ENCODE data around the gene DDX11. TPM values are rescaled to one million over a fixed set of nuclear protein-coding genes. Genes with fewer than 3 reads are reported as not detected.
"Not testable (repeated sequence)": the region's sequence is repeated elsewhere in the genome, so short reads cannot be mapped to it uniquely, and the experiment has no call there.

The DDX11 gene
- total RNA-seq, 2 donors from 2014 or later: 102 to 257 TPM

- not testable (repeated sequence) for H3K36me3 Mint-ChIP-seq, ATAC-seq, H3K27me3 Mint-ChIP-seq
These were observed 71.6 kb downstream of the DDX11 start for GRCh38 chr12:31145296-31145695.

GRCh38 chr12:31147415-31147814 is 73.8 kb downstream of the DDX11 start:
- H3K36me3 Mint-ChIP-seq; H3K4me3 Mint-ChIP-seq; H3K27ac Mint-ChIP-seq; H3K4me1 Mint-ChIP-seq (ENCODE audit: low read depth in 2 of 2); ATAC-seq; H3K27me3 Mint-ChIP-seq; DNase-seq (ENCODE audit: low spot score); H3K9me3 Mint-ChIP-seq: not testable (repeated sequence)

More at GRCh38 chr12:31145296-31145695, 71.6 kb downstream of the DDX11 start:
- DNase-seq (ENCODE audit: low spot score); H3K4me3 Mint-ChIP-seq; H3K27ac Mint-ChIP-seq; H3K9me3 Mint-ChIP-seq; H3K4me1 Mint-ChIP-seq (ENCODE audit: low read depth in 2 of 2): not testable (repeated sequence)

DNA sequence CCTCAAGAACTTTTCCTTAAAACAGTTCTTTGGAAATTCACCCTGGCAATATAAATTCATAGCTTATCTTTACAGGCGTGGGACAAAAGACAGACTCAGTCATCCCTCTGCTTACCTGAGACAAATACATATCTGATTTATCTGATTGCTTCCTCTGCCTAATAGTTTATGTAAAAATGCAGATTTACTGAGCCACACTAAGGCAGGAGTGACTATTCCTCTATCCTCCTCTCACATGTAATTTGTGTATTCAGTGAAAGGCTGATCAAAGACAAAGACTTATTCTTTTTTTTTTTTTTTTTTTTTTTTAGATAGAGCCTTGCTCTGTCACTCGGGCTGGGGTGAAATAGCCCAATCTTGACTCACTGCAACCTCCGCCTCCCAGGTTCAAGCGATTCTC is 77.1 kb downstream of the DDX11 start:
- H3K27me3 Mint-ChIP-seq: peaks cover 8 to 21% of the 10 kb centered on the region in 2 donors
- not testable (repeated sequence) for H3K36me3 Mint-ChIP-seq; DNase-seq (ENCODE audit: low spot score); H3K9me3 Mint-ChIP-seq; H3K4me1 Mint-ChIP-seq (ENCODE audit: low read depth in 2 of 2); ATAC-seq; H3K27ac Mint-ChIP-seq; H3K4me3 Mint-ChIP-seq

Other genes starting within 250 kb of the DDX11 start
- gene TSPAN11, start 147.1 kb upstream of the DDX11 start, total RNA-seq: not detected